ENCODE data around the gene RAB18.

- TF ChIP-seq CTCF (IDR thresholded peaks at IDR 0.05; ENCODE audit: low read depth, low read length, poor library complexity, severe bottlenecking) (no peak), EZH2phosphoT487 (IDR thresholded peaks at IDR 0.05; ENCODE audit: borderline replicate concordance, low read length) (no peak)
These were observed 40.1 kb upstream of the RAB18 start for GRCh38 chr10:27463961-27464360.
